ENCODE results near the gene TULP4. TPM values are rescaled to one million over a fixed set of nuclear protein-coding genes. Genes with fewer than 3 reads are reported as not detected.
A peak's percentile ranks its signal among the peaks of the same experiment; 100 is the strongest.

The TULP4 gene
- total RNA-seq, 4 donors from 2014 or later: 59.8 to 99.2 (median 88.6) TPM

GRCh38 chr6:158384671-158385110, 72.4 kb downstream of the TULP4 start:
- H3K27ac ChIP-seq: peak overlapping the region in 3 of 4 donors; percentile 12 to 64 (median 16)
- no peak for DNase-seq
- peak in 1 of 2 donors; percentile 37 for ATAC-seq
- no peaks in the 10 kb centered on the region for H3K27me3 ChIP-seq
- intact Hi-C loops (cut with DNase I; ENCODE audit: low total_unique reads) (no loop called here), in situ Hi-C loops (cut with MboI; ENCODE audit: low sequenced_read_pairs in 4 of 4) (no loop called here)
- H3K4me1 ChIP-seq: peaks cover 0 to 25% of the 10 kb centered on the region in 2 donors
- H3K36me3 ChIP-seq: no peaks in the 10 kb centered on the region
- no peak for TF ChIP-seq POLR2A (IDR thresholded peaks at IDR 0.05)
- TF ChIP-seq CTCF (IDR thresholded peaks at IDR 0.05 in 4 of 5, conservative IDR thresholded peaks at IDR 0.05 in 1 of 5): no peak
- no peaks in the 10 kb centered on the region for H3K9me3 ChIP-seq
- H3K4me3 ChIP-seq: no peak overlapping the region

- no peaks in the 10 kb centered on the region for H3K9me3 ChIP-seq
- TF ChIP-seq CTCF (IDR thresholded peaks at IDR 0.05 in 4 of 5, conservative IDR thresholded peaks at IDR 0.05 in 1 of 5): peak in 2 of 5 experiments; percentile 10 to 14
- no peak for TF ChIP-seq POLR2A (IDR thresholded peaks at IDR 0.05)
- intact Hi-C loops (cut with DNase I; ENCODE audit: low total_unique reads): no loop called here
- no peak overlapping the region for H3K27ac ChIP-seq
- ATAC-seq (no peak), DNase-seq (no peak)
- no peaks in the 10 kb centered on the region for H3K36me3 ChIP-seq
- no peaks in the 10 kb centered on the region for H3K27me3 ChIP-seq
- H3K4me3 ChIP-seq: no peak overlapping the region
- in situ Hi-C loops (cut with MboI; ENCODE audit: low sequenced_read_pairs in 4 of 4): no loop called here
- H3K4me1 ChIP-seq: peaks cover 0 to 20% of the 10 kb centered on the region in 2 donors
Observed at GRCh38 chr6:158387036-158387435, 74.8 kb downstream of the TULP4 start.

GRCh38 chr6:158387578-158387977, 75.3 kb downstream of the TULP4 start:
- no peaks in the 10 kb centered on the region for H3K27me3 ChIP-seq
- no peak for ATAC-seq
- no peaks in the 10 kb centered on the region for H3K9me3 ChIP-seq
- no peak overlapping the region for H3K27ac ChIP-seq
- TF ChIP-seq CTCF (IDR thresholded peaks at IDR 0.05 in 4 of 5, conservative IDR thresholded peaks at IDR 0.05 in 1 of 5) (no peak), POLR2A (IDR thresholded peaks at IDR 0.05) (no peak)
- intact Hi-C loops (cut with DNase I; ENCODE audit: low total_unique reads): no loop called here
- no peak overlapping the region for H3K4me3 ChIP-seq
- DNase-seq: no peak
- H3K4me1 ChIP-seq: peaks cover 0 to 19% of the 10 kb centered on the region in 2 donors
- in situ Hi-C loops (cut with MboI; ENCODE audit: low sequenced_read_pairs in 4 of 4): no loop called here
- H3K36me3 ChIP-seq: no peaks in the 10 kb centered on the region

- Histone ChIP-seq H3K4me1 (peaks cover 0 to 14% of the 10 kb centered on the region in 2 donors), H3K4me3 (no peak overlapping the region), H3K27ac (no peak overlapping the region), H3K27me3 (no peaks in the 10 kb centered on the region), H3K36me3 (no peaks in the 10 kb centered on the region), H3K9me3 (no peaks in the 10 kb centered on the region)
- intact Hi-C loops (cut with DNase I; ENCODE audit: low total_unique reads) (no loop called here), in situ Hi-C loops (cut with MboI; ENCODE audit: low sequenced_read_pairs in 4 of 4) (no loop called here)
- DNase-seq (no peak), ATAC-seq (no peak)
- TF ChIP-seq CTCF (IDR thresholded peaks at IDR 0.05 in 4 of 5, conservative IDR thresholded peaks at IDR 0.05 in 1 of 5) (no peak), POLR2A (IDR thresholded peaks at IDR 0.05) (no peak)
Observed at GRCh38 chr6:158388727-158389126, 76.5 kb downstream of the TULP4 start.

Measured in gastrocnemius medialis (tissue), 4 donors.